GM12891 (cell line): ENCODE measurements around the gene PTRH2.

Experiments used
- PAX5 ChIP-seq: IDR thresholded peaks from 2 replicates; pipeline ENCODE4 v1.6.1; 2011; ENCODE audit warnings: low read length, moderate library complexity, mild to moderate bottlenecking; ENCODE audit not compliant: insufficient read depth, severe bottlenecking
- POLR2A ChIP-seq: IDR thresholded peaks from 2 replicates; pipeline ENCODE4 v1.6.1; 2011; ENCODE audit warnings: low read depth, low read length, control low read depth
- POLR2AphosphoS5 ChIP-seq: IDR thresholded peaks from 2 replicates; pipeline ENCODE4 v1.6.1; 2011; ENCODE audit warnings: low read depth, low read length, control low read depth
- TAF1 ChIP-seq: IDR thresholded peaks from 2 replicates; pipeline ENCODE4 v1.6.1; 2011; ENCODE audit warnings: low read depth, low read length, control low read depth

- TF ChIP-seq TAF1 = no peak
- no peak for TF ChIP-seq POLR2AphosphoS5
- TF ChIP-seq POLR2A = no peak
- no peak for TF ChIP-seq PAX5
Measured at GRCh38 chr17:59734226-59734625, 27.0 kb upstream of the PTRH2 start.
